ENCODE measurements around the gene OVCH2. TPM values are rescaled to one million over a fixed set of nuclear protein-coding genes. Genes with fewer than 3 reads are reported as not detected.
A peak's percentile ranks its signal among the peaks of the same experiment; 100 is the strongest.
"Not testable (repeated sequence)": the region's sequence is repeated elsewhere in the genome, so short reads cannot be mapped to it uniquely, and the experiment has no call there.

The OVCH2 gene
- not detected for polyA plus RNA-seq (2013, experiment 1 of 2; ENCODE audit: insufficient read length)
- polyA plus RNA-seq (2013, experiment 2 of 2; ENCODE audit: insufficient read length) = not detected

GRCh38 chr11:7706377-7706776, at the start of gene OVCH2:
OVCH2 (minus strand) TSS chr11:7706477; CDS start chr11:7706394, 83 bp downstream.
- DNase-seq = no peak

- no peak for DNase-seq
Measured at GRCh38 chr11:7749456-7749855, 43.2 kb upstream of the OVCH2 start.

- DNase-seq = not testable (repeated sequence)
Measured at GRCh38 chr11:7734767-7735166, 28.5 kb upstream of the OVCH2 start.

- no peak for DNase-seq
Measured at GRCh38 chr11:7714786-7715185, 8.5 kb upstream of the OVCH2 start.

GRCh38 chr11:7703740-7704139, 2.5 kb downstream of the OVCH2 start:
- DNase-seq = no peak

- no peak for DNase-seq
Measured at GRCh38 chr11:7696424-7696823, 9.9 kb downstream of the OVCH2 start.

- no peak for DNase-seq
Measured at GRCh38 chr11:7694235-7694634, 12.0 kb downstream of the OVCH2 start.

GRCh38 chr11:7692426-7692825, 13.9 kb downstream of the OVCH2 start:
- DNase-seq = no peak

GRCh38 chr11:7691759-7692350, 14.4 kb downstream of the OVCH2 start:
- peak; percentile 41 for DNase-seq

- DNase-seq = no peak
Measured at GRCh38 chr11:7690648-7691047, 15.6 kb downstream of the OVCH2 start.

GRCh38 chr11:7689239-7689638, 17.0 kb downstream of the OVCH2 start:
- no peak for DNase-seq

- peak; percentile 45 for DNase-seq
Measured at GRCh38 chr11:7688238-7688826, 17.9 kb downstream of the OVCH2 start.

GRCh38 chr11:7687386-7687785, 18.9 kb downstream of the OVCH2 start:
- DNase-seq = no peak

GRCh38 chr11:7686761-7687160, 19.5 kb downstream of the OVCH2 start:
- DNase-seq = no peak

- DNase-seq = no peak
Measured at GRCh38 chr11:7683571-7683970, 22.7 kb downstream of the OVCH2 start.

- DNase-seq = no peak
Measured at GRCh38 chr11:7677796-7678201, 28.5 kb downstream of the OVCH2 start.

GRCh38 chr11:7677071-7677470, 29.2 kb downstream of the OVCH2 start:
- peak; percentile 69 for DNase-seq

GRCh38 chr11:7675631-7676030, 30.6 kb downstream of the OVCH2 start:
- DNase-seq = no peak

- peak; percentile 33 for DNase-seq
Measured at GRCh38 chr11:7673724-7674434, 32.4 kb downstream of the OVCH2 start.

GRCh38 chr11:7672960-7673723, 33.1 kb downstream of the OVCH2 start, which contains the start of gene CYB5R2:
CYB5R2 (minus strand) TSS chr11:7673500; CDS start chr11:7672825, 675 bp downstream.
- DNase-seq = peak; percentile 65

- no peak for DNase-seq
Measured at GRCh38 chr11:7672276-7672959, 33.9 kb downstream of the OVCH2 start.
